HFFc6 (cell line): ENCODE data around the gene SUSD3. TPM values are rescaled to one million over a fixed set of nuclear protein-coding genes. Genes with fewer than 3 reads are reported as not detected.

Source experiments
- DNase-seq: peaks from one replicate; pipeline ENCODE4 v3.0.0-alpha.2; 2018
- H3K27ac Mint-ChIP-seq: 2 replicates; pipeline ENCODE4 v1.8.0; 2020; ENCODE audit warnings: mild to moderate bottlenecking, mixed read lengths
- H3K27me3 Mint-ChIP-seq: 2 replicates; pipeline ENCODE4 v1.8.0; 2021; ENCODE audit warnings: mild to moderate bottlenecking, moderate library complexity, mixed read lengths; ENCODE audit not compliant: insufficient read depth
- H3K36me3 Mint-ChIP-seq: 2 replicates; pipeline ENCODE4 v1.8.0; 2021; ENCODE audit warnings: low read depth, mixed read lengths
- H3K4me1 Mint-ChIP-seq: 2 replicates; pipeline ENCODE4 v1.8.0; 2020; ENCODE audit warnings: low read depth, mixed read lengths
- H3K4me3 Mint-ChIP-seq: 2 replicates; pipeline ENCODE4 v1.8.0; 2020; ENCODE audit warnings: mild to moderate bottlenecking, moderate library complexity, mixed read lengths
- H3K9me3 Mint-ChIP-seq: 2 replicates; pipeline ENCODE4 v1.8.0; 2020; ENCODE audit warnings: mild to moderate bottlenecking, mixed read lengths
- CTCF ChIP-seq: fragments of 200-600 bp; sonication (generic); IDR thresholded peaks from 2 replicates; pipeline ENCODE4 v1.5.0; 2021; ENCODE audit warnings: antibody characterized with exemption, mild to moderate bottlenecking
- total RNA-seq, 6 experiments: library from RNA; stranded (reverse); fragmentation: NEBNext Ultra II Directional; extraction: Animal tissue kit (Norgen Biotek cat#: 25700); gene quantifications; 2 replicates in 1 of 6; 3 replicates in 5 of 6; pipeline ENCODE4 v1.2.3, GENCODE V29; 2021

SUSD3 gene
- total RNA-seq, 6 experiments from 2014 or later = 0.28 to 0.76 TPM; not detected in 4

GRCh38 chr9:93127395-93127911, 69.0 kb downstream of the SUSD3 start:
- peaks cover 8% of the 10 kb centered on the region for H3K4me1 Mint-ChIP-seq
- 0 out of 2 replicates have a peak, but pooled peaks cover 1% of the 10 kb centered on the region for H3K27me3 Mint-ChIP-seq
- no peak overlapping the region for H3K27ac Mint-ChIP-seq
- H3K36me3 Mint-ChIP-seq = no peaks in the 10 kb centered on the region
- no peaks in the 10 kb centered on the region for H3K9me3 Mint-ChIP-seq
- H3K4me3 Mint-ChIP-seq = no peak overlapping the region
- DNase-seq = no peak
- 0 out of 2 replicates have a peak, but pooled peaks have one; percentile 12 for TF ChIP-seq CTCF

- Mint-ChIP-seq H3K27me3 (0 out of 2 replicates have a peak, but pooled peaks cover 1% of the 10 kb centered on the region), H3K9me3 (no peaks in the 10 kb centered on the region), H3K4me3 (no peak overlapping the region), H3K36me3 (no peaks in the 10 kb centered on the region), H3K27ac (no peak overlapping the region), H3K4me1 (peaks cover 16% of the 10 kb centered on the region)
- no peak for DNase-seq
- TF ChIP-seq CTCF = no peak
Observed at GRCh38 chr9:93128011-93128714, 69.7 kb downstream of the SUSD3 start.

- TF ChIP-seq CTCF = no peak
- Mint-ChIP-seq H3K27me3 (0 out of 2 replicates have a peak, but pooled peaks cover 1% of the 10 kb centered on the region), H3K27ac (no peak overlapping the region), H3K4me1 (peaks cover 18% of the 10 kb centered on the region), H3K4me3 (no peak overlapping the region), H3K9me3 (no peaks in the 10 kb centered on the region), H3K36me3 (no peaks in the 10 kb centered on the region)
- DNase-seq = no peak
Observed at GRCh38 chr9:93128715-93129224, 70.3 kb downstream of the SUSD3 start.

GRCh38 chr9:93129286-93129685, 70.8 kb downstream of the SUSD3 start:
- no peaks in the 10 kb centered on the region for H3K36me3 Mint-ChIP-seq
- H3K4me1 Mint-ChIP-seq = peaks cover 18% of the 10 kb centered on the region

More at GRCh38 chr9:93129286-93129685, 70.8 kb downstream of the SUSD3 start:
- Mint-ChIP-seq H3K9me3 (no peaks in the 10 kb centered on the region), H3K4me3 (no peak overlapping the region), H3K27ac (no peak overlapping the region), H3K27me3 (0 out of 2 replicates have a peak, but pooled peaks cover 1% of the 10 kb centered on the region)
- no peak for TF ChIP-seq CTCF
- DNase-seq = no peak
